HG03097 (cell line): ENCODE data around the gene CLCN5.

Source experiments
- ATAC-seq: cut with Tn5 transposase; IDR thresholded peaks from one replicate; pipeline ENCODE4 v1.9.1; 2021; ENCODE audit not compliant: unreplicated experiment, low FRiP score

CLCN5 gene

DNA sequence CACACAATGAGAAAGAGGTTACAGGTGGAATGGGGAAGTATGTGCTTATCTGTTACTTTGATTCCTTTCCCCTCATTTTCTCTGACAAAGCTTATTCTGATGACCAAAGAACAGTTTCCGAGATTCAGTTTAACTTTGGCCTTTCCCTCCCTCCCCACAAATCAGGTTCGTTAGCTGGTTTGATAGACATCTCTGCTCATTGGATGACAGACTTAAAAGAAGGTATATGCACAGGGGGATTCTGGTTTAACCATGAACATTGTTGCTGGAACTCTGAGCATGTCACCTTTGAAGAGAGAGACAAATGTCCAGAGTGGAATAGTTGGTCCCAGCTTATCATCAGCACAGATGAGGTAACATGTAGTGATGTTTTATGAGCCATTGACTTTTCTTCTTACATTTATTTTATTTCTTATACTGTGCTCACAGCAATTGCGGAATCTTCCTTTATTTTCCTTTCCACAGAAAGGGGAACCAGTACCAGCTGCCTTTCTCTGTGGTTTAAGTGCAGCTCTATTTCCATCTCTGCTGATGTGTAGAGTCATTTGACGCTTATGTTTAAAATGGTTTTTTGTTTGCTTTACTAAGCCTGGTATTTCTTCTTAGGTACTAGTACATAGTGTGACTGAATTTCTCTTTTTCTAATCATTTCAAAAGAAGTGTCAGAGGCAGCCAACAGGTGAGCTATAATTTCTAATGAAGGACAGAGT lies 153.4 kb downstream of the CLCN5 start:
- no peak for ATAC-seq

DNA sequence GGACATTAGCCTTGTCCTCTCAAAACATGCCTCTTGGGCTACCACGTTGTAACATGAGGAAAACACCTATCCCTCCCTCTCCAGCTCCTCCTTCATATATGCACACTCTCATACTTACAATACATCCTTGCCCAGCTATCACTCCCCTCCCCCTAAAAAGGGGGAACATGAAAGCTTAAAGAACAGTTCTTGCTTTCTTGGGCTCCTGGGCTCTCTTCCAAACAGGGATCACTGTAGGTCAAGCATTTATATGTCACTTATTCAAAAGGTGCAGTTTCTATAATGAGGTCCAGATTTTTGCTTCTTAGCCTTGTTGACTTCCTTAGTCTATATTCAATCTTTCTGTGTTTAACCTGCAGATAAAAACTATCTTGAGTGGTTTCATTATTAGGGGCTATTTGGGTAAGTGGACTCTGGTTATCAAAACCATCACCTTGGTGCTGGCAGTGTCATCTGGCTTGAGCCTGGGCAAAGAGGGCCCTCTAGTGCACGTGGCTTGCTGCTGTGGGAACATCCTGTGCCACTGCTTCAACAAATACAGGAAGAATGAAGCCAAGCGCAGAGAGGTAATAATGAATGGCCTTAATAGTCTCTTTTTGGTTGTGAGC lies 159.0 kb downstream of the CLCN5 start:
- ATAC-seq, result no peak

DNA sequence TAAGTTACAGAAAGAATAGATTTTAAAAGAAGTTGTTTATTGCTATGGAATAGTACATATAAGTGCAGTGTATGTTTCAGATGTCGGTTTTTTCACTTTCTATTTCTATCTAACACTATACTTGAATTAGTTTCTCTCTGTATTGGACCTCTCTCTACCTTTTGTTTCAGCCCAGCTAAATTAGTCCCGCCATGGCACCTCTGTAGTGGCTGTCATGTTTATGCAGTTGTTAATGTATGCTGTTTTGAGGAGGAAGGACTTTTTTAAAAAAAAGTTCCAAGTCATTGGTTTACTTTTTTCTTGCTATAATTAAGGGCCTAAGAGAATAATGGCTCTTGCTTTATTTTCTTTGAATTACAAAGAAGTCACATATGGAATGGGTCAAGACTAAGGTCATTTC lies 160.3 kb downstream of the CLCN5 start:
- ATAC-seq, result no peak

DNA sequence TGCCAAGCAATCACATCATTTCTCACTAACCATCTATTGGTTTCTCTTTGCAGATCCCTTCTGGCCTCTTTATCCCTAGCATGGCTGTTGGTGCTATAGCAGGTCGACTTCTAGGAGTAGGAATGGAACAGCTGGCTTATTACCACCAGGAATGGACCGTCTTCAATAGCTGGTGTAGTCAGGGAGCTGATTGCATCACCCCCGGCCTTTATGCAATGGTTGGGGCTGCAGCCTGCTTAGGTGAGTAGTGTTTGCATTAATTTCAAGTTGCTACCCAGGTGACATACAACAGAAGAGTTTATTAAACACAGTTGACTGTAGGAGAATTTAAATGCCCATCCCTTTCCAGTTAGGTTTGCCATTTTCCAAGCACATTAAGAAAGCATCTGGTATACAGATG lies 166.2 kb downstream of the CLCN5 start:
- no peak for ATAC-seq

DNA sequence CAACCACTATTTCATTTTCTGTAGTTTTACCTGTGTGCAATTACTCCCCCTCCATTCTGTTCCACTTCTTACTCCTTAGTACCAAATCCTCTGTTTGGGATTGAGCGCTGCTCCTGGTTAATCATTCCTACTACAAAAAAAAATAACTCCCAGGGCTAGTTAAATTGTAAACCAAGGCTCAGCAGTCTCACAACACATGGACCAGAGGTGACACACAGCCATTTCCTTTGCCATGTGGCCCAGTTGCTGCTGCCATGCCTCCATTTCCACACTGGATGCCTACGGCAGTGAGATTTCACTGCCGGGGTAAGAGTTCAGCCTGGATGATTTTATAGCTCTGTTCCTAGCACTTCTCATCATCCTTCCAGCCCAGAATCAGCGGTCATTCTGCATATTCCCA lies 171.2 kb downstream of the CLCN5 start:
- no peak for ATAC-seq

DNA sequence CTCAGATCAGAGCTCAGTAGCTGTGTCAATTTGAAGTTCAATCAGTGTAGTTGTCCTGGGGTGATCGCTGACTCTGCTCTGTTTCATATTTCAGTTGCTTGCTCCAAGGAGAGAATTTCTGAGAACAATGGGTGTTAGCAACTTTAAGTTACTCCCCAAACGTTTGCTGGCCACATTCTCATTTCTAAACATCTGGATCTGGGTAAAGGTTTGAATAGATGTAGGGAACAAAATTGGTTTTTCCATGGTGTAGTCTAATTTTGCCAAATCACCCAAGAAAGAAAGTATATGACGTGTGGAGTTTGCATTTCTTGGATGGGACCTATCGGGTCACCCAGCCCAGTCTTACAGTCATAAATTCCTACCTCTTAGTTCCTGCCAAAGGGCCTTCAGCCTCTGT lies 174.7 kb downstream of the CLCN5 start:
- ATAC-seq, result no peak

DNA sequence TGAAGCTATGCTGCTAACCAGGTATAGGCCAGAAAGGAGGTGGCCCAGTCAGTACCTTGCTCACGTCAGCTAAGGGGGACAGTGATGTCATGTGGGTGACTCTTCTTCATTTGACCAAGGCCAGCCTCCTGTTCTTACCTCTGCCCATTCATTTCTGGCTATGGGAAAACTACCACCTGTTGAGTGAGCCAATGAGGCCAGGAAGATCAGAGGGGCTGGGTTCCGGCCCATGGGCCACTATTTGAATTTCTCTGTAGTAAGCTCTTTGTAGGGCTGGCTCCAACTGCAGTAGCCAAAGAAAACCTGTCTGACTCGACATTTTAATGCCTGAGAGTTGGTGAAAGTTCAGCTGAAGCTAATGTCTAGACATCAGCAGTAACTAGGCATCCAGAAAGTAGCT lies 175.8 kb downstream of the CLCN5 start:
- ATAC-seq, result no peak

DNA sequence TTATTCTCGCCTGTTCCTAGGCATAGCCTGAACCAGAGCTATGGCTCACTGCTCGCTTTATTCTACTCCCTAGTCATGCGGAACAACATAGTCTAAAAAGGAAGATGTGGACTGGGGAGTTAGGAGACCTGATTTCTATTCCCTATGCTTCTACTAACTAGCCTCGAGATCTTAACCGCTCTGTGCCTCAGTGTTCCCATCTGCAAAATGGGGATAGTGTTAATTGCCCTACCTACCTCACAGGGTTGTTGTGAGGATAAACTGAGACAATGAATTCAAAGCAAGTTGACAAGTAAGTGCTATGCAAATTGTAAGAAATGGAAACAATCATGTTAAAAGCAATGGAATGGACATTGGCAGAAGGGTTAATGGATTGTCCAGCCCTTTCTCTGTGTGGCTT lies 176.4 kb downstream of the CLCN5 start:
- ATAC-seq, result no peak

DNA sequence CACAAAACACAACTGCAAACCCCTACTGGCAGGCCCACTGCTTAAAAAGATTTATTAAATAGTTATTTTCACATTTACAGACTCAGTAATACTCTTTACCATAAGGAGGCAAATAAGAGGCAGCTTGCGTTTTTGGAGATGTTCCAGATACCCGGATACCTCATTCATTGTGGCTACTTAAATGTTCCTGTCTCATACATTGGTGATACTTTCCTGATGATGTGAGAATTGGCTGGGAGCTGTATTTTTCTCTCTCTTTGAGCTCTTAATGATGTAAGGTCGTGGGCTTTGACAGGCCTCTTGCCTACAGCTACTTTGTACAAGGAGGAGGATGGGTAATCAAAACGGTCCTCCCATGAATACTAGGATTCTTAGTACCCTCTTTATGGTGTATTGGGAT lies 176.9 kb downstream of the CLCN5 start:
- ATAC-seq, result no peak

DNA sequence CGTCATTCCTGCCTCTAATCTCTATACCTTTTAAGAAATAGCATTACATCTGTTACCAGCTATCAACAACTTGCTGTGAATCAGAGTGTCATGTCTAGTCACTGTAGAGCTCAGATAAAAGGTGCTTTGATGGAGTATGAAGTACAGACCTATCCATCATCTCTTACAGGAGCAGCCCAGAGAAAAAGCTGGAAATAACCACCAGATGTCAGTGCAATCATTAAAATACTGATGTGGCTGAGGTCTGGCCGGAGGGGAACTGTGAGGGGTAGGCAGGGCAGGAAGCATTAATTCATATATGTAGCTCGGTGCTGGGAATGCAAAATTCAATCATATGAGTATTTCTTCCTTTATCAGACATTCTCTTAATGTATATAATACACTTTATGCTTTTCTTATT lies 177.8 kb downstream of the CLCN5 start:
- no peak for ATAC-seq

DNA sequence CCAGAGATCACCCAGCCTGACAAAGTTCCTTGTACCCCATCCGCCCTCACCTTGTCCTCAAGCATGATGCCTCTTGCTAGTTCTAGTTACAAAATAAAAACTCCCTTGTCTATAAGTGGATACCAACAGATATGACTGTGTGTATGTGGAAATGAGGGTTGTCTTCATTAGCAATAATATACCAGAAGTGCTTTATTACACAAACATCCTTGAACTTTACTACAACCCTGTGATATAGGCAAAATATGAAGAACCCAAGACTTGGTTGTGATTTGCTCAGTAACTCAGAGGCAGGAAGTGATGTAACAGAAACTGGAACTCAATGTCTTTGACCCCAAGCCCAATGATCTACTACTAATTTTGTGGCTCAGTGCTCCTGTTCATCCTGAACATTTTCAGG lies 180.8 kb downstream of the CLCN5 start:
- ATAC-seq, result no peak

DNA sequence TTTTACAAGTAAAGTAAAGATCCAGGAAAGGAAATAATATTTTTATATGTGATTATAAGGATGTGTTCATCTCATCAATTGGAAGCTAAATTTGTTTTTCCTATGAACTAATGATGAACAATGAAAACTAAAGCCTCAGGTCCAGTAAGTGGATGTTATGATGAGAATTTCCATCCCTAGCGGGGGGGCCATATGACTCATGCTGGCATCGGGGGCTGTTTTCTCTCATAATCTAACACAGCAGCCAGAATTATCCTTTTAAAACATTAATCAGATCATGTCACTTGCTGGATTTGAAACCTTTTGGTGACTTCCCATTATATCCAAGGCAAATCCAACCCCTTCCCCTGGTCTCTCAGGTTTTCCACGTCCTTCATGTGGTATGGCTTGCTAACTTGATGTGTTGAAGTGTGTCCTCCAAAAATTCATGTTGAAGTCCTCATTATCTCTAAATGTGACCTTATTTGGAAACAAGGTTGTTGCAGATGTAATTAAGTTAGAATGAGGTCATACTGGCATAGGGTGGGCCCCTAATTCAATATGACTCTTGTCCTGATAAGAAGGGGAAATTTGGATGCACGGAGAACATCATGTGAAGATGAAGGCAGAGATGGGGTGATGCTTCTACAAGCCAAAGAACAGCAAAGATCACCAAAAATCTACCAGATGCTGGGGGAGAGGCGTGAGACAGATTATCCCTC lies 181.6 kb downstream of the CLCN5 start:
- ATAC-seq, result no peak

DNA sequence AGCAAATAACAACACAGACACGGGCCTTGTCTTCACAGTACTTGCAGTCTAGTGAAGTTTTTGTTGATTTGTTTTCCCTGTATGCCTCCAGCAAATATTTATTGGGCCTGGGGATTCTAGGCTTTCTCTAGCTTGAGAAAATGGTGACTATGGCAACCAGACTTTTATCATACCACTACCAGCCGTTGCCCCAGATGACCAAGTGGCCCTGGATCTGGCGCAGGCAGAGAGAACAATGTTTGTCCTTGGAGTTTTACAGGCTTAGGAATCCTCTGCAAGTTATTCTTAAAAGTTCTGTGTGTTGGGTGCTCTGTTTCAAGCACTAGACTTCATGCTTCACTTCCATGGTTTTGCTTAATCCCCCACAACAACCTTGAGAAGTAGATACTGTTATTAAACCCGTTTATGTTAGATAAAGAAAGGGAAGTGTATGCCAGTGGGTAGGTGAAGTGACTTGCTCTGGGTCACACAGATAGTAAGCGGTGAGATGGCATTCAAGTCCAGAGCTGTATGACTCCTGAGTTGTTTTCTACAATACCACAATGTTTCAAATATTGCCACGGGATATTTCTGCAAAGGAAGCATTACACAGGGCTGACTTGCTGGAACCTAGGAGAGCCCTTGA lies 183.8 kb downstream of the CLCN5 start:
- ATAC-seq, result no peak

DNA sequence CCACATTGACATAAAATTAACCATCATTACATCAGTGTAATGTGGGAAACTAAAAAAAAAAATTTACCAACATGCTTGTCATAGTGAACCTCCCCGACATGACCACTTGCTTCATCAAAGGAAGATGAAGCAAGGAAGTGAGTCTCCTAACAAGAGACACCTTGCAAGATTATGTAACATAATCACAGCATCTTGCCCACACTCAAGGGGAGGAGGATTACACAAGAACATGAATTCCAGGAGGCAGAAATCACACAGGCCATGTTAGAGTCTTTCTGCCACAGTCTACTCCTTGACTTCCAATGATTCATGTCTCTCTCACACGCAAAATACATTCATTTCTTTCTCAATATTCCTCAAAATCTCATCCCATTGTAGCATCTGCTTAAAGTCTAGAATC lies 185.1 kb downstream of the CLCN5 start:
- no peak for ATAC-seq

DNA sequence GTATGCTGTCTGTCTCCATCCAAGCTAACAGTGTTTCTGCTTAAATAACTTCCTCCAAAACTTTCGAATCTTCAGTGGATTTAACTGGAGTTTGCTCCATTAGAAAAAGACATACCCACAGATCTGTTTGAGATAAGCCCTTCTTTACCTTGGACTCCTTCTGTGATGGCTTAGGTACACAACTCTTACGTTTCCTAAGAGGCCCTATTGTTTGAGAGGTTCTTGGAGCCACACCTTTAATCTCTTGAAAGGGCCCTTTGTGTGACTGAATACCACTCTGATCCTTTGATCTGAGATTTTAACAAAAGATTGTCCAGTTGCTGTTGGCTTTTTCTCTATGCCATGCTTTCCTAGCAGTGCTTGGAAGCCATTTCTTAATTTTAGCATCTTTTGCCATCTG lies 185.9 kb downstream of the CLCN5 start:
- ATAC-seq, result no peak

DNA sequence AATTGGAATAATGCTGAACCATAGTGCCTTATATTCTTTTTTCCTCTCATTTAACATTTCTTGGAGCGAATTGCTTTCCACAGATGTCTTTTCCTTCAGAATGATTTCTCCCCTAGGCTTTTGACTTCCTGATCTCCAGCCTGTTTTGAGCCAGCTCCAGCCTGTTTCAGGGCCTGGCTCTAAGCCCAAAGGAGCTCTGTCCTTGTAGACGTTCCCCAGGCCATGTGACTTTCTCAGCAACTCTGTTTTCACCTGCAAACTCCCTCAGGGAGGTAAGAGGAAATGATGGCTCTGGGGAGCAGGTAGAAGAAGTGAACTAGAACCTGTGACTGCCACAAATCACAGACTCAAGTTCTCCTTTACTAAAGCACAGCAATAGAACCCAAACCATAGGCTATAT lies 189.3 kb downstream of the CLCN5 start:
- ATAC-seq, result no peak

DNA sequence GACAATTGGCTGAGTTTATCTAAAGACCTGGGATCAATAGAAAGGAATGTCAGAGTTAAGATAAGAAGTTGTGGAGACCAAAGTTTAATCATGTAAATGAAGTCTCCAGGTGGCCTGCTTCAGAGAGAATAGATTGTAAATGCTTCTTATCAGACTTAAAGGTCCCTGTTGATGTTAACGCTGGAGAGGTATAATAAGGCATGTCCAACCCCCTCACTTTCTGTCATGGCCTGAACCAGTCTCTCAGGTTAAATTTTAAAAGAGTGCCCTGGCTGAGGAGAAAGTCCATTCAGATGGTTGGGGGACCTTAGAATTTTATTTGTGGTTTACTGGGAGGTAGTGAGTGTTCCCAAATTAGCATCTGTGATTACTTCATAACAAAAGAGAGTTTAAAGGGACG lies 191.7 kb downstream of the CLCN5 start:
- no peak for ATAC-seq

DNA sequence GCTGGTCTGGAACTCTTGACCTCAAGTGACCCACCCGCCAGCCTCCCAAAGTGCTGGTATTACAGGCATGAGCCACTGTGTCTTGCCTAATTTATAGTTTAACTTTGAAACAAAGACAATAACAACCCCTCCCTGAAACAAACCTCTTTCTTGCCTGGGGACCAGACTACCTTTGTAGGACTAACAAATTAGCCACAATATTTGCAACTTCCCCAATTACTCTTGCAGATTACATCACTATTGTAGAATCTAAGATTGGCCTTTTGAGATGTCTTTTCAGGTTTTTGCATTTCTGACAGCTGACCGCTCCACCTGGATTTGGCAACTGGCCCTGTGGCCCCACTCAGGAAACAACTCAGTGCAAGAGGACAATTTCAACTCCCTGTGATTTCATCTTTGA lies 193.6 kb downstream of the CLCN5 start:
- no peak for ATAC-seq

DNA sequence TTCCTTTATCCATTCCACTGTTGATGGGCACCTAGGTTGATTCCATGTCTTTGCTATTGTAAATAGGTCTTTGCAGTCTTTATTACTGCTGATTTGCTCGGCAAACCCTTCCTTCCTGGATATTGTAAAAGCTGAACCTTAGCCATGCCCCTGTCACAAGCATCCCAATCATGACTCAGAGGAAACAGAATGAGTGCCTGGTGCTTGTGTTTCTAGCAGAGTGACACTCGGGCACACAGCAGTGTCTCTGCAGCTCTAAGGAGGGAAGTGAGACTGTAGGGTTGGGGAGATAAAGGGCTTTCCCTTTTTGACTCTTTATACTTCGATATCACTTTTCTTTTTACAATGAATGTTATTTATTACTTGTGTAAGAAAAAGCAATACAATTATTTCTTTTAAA lies 195.1 kb downstream of the CLCN5 start:
- no peak for ATAC-seq

DNA sequence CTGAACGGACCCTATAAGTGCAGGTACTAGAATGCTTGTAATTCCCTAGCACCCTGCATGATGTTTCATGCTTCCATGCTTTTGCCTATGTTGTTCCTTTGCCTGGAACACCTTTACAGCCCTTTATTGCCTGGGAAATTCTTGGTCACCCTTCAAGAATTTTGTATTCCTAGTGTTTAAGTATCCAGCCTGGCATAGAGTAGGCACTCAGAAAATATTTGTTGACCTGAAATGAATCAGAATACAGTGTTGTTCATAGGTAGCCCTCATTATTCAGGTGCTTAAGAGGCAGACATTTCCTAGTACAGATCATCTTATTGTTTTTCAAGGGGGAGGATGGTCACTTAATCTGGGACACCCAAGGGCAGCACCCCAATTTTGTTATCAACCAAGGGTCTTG lies 203.1 kb downstream of the CLCN5 start:
- no peak for ATAC-seq

DNA sequence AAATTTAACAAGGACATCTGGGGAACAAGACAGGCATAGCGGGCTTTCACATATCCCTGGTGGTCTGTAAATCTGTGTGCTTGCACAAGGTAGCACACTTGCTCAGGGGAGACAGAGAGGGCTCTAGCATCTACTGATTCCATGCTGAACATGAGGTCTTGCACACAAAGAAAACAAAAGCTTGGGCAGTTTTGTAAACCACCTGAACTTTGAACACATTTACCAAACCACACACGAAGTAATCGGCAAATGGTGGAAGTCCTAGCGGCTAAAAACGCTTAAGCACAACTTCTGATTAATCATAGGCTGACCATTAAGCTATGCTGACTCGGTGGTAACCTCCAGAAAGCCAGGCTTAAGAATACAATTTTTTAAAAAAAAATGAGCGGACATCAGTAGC lies 225.6 kb downstream of the CLCN5 start:
- ATAC-seq, result no peak
